GM18507 (cell line): ENCODE data around the gene UBE2N.
A peak's percentile ranks its signal among the peaks of the same experiment; 100 is the strongest.

Experiments used
- DNase-seq: peaks from one replicate; pipeline ENCODE4 v3.0.0; 2011; ENCODE audit warnings: low read depth; ENCODE audit not compliant: insufficient read length; ENCODE audit errors: extremely low spot score
- FAIRE-seq: peaks from 2 replicates; lab custom pipeline; 2011; peaks lifted over from hg19 to GRCh38; lab: Jason Lieb, UNC

Gene UBE2N

DNA sequence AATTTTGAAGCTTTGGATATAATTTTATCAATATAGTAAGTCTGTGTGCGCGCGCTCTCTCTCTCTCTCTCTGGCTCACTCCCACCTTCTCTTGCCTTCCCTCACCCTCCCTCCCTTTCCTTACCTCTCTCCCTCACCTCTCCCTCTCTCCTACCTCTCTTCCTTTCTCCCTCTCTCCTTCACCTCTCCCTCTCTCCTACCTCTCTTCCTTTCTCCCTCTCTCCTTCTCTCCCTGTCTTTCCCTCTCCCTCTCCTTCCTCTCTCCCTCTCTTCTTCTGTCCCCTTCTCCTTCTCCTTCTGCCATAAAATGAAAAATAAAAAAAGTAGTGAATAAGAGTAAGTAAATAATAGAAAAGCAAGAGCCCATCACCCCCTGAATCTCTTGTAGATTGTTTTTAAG, 73.0 kb downstream of the UBE2N start:
- no peak for FAIRE-seq

DNA sequence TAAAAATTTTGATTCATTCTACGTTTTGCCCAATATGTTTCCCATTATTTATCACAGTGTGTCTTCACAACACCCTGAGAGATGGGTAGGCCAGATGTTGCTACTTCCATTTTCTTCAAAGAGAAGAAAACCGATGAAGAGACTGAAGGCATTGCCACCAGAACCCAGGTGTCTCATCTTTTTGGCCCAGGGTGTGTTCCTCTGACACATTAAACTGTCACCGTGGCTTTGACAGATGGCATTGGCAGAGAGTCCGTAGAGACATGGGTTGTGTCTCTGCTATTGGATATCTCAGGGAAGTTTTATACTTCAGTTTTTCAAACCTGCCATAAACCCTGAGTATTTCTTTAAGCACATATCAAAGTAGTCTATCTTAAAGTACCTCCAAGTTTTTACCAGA, 75.3 kb downstream of the UBE2N start:
- no peak for FAIRE-seq
- no peak for DNase-seq

More for the DNA sequence above, 73.0 kb downstream of the UBE2N start:
- no peak for DNase-seq

DNA sequence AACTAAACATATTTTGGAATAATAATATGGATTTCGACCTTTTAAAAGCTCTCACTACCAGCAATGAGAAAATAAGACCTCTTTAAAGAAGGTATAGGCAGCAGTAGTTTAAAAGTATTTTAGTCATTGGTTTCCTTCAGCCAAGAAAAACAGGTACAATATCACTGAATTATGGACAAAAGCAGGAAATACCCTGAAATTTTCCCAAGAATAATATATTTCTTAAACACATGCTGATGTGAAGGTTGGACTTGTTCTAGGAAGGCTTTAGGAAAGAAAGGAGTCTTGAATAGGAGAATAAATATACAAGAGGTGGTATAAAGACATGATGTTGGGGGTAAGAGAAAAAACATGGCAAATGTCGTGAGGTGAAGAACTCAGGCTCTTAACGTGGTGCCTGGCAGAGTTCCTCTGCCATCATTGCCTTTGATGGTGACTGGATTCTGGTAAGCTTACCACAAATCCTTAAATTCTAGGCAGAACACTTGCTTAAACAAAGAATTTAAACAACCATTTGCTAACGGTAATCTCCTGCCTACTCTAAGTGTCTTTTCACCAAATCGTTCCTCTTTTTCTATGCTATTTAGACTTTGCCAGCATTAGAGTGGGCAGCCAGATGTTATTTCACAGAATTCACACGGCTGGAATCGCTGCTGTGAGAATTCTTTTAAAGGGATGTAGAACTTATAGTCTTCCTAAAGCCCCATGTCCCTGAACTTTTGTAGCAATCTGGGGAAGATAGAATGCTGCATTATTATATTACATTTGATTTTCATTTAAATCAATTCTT, 75.9 kb downstream of the UBE2N start:
- FAIRE-seq = no peak
- no peak for DNase-seq

DNA sequence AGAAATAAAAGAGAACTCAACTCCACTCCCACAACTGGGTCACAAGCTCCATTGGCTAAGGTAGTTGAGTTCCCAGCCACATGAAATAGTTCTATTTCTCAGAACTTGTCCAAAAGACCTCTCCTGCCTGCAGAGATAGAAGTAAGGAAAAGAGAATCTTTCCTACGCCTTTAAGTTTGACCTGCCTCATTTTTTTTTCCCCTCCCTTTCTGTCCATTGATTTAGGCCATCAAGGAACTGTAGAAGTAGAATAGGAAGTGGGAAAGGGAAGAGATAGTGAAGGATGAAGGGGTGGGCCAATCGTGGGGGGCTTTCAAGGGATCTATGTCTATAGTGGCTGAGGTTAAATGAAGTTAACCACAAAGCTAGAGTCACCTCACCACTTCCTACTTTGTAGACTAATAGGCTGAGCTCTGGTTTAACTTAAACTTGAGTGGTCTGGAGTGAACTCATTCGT, 77.9 kb downstream of the UBE2N start:
- DNase-seq = no peak
- FAIRE-seq = peak; percentile 59

DNA sequence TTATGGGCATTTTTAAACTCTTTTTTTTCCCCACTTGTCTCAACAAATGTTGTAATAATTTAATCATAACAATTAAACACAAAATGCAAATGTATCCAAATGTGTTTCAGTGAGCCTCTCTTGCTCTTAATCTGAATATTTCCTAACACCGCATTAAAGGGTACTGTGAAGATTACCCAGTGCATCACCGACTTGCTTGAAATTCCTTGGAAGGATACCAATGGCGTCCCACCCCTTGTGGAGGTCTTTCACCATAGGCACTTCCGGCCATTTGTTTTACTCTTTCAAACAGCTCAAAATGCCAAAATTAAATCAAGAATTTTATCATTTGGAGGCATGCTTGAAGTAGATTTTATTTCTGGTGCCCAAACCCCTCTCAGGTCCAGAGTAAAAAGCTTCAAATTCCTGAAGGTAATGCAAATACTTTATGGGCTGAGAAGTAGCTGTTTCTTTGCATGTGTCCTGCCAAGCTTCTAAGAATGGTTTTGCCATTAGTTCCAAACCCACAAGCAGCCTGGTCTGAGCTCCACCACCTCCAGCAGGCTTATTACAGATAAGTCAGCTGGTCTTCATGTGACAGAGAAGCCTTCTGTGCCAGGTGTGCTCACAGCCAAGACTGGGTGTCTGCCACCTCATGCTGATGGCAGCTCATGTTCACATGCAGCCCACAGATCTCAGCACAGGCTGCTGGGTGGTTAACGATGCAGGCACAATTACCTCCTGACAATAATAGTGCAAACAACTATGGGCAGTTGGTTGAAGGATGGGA, 80.4 kb downstream of the UBE2N start:
- FAIRE-seq (no peak), DNase-seq (no peak)

DNA sequence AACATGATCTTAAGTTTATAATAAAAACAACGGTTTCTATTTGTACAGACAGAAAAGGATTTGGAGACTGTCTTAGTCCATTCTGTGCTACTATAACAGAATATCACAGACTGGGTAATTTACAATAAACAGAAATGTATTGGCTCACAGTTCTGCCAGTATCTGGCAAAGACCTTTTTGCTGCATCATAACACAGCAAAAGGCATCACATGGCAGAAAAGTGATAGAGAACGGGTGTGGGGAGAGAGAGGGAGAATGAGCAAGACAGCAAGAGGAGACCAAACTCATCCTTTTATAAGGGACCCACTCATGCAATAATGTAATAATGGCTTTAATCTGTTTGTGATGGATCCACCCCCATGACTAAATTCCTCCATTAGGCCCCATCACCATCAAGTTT, 81.1 kb downstream of the UBE2N start:
- DNase-seq (no peak), FAIRE-seq (no peak)

DNA sequence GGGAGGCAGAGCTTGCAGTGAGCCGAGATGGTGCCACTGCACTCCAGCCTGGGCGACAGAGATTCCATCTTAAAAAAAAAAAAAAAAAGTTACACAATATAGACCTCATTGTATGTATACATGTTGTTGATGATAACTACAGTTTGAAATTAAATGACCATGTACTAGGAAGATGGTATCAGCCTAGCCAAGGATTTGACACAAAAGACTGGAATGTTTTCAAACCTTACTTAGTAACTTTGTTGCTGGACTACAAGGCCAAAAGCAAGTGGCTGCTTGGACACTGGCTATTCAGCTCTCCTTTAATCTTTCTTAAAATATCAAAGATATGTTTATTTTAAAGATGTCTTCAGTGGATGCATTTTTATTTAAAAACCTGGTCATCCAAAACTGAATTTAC, 82.9 kb downstream of the UBE2N start:
- FAIRE-seq (no peak), DNase-seq (no peak)

DNA sequence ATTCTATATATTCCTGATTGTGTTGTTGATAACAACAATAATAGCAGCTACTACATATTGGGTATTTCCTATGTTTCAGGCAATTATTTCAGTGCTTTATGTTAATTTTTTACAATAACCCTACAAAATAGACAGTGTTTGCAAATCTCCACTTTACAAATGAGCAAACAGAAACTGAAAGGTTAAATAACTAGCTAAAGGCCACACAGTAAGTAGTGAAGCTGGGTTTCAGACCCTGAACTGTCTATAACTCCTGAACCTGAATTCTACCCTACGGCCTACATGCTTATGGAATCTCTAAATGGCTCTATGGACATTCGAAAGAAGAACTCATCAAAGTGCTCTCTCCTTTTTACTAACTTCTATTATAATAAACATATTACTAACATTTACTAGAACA, 83.7 kb downstream of the UBE2N start:
- DNase-seq = no peak
- FAIRE-seq = peak; percentile 71

DNA sequence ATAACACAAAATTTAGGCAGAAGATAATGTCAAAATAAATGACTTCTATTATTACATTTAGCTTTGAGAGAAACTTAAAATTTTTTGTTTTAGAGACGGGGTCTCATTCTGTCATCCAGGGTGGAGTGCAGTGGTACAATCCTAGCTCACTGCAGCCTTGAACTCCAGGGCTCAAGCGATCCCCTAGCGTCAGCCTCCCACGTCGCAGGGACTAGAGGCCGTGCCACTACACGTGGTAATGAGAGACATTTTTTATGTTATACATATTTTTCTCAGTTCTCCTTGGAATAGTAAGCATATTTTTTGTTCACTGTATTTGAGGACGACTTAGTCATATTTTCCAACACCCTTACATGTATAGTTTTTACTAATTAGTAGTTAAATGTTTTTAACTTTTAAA, 85.5 kb downstream of the UBE2N start:
- DNase-seq (no peak), FAIRE-seq (no peak)
